HepG2 (cell line): ENCODE measurements around the gene CLDN15. TPM values are rescaled to one million over a fixed set of nuclear protein-coding genes. Genes with fewer than 3 reads are reported as not detected.

ENCODE experiments used
- ARNT ChIP-seq: fragments of 450-650 bp; IDR thresholded peaks from 2 replicates; pipeline ENCODE4 v1.6.1; 2017
- CBX5 ChIP-seq: sonication (generic); formaldehyde crosslinking; IDR thresholded peaks from 2 replicates; pipeline ENCODE4 v1.4.0; 2020; ENCODE audit warnings: missing genetic modification reagents, borderline replicate concordance
- MEIS2 ChIP-seq: sonication (generic); formaldehyde crosslinking; IDR thresholded peaks from 2 replicates; pipeline ENCODE4 v1.9.0; 2021; ENCODE audit warnings: mild to moderate bottlenecking, missing genetic modification reagents
- PHF20 ChIP-seq: sonication (generic); formaldehyde crosslinking; IDR thresholded peaks from 2 replicates; pipeline ENCODE4 v1.5.0; 2020; ENCODE audit warnings: mild to moderate bottlenecking, missing genetic modification reagents
- RCOR2 ChIP-seq: IDR thresholded peaks from 2 replicates; pipeline ENCODE4 v1.6.1; 2016; ENCODE audit warnings: missing biosample characterization, missing genetic modification reagents
- REXO4 ChIP-seq: sonication (generic); formaldehyde crosslinking; IDR thresholded peaks from 2 replicates; pipeline ENCODE4 v1.8.0; 2022; ENCODE audit warnings: missing genetic modification reagents, mild to moderate bottlenecking, borderline replicate concordance
- RNF2 ChIP-seq: fragments of 450-650 bp; conservative IDR thresholded peaks from 2 replicates; pipeline ENCODE4 v1.6.1; 2016; ENCODE audit warnings: low read depth
- RXRB ChIP-seq: IDR thresholded peaks from 2 replicates; pipeline ENCODE4 v1.6.1; 2016; ENCODE audit warnings: borderline replicate concordance, missing genetic modification reagents, missing compliant biosample characterization
- SMYD3 ChIP-seq: sonication (generic); formaldehyde crosslinking; IDR thresholded peaks from 2 replicates; pipeline ENCODE4 v1.8.1; 2023; ENCODE audit warnings: mild to moderate bottlenecking, missing genetic modification reagents
- TEF ChIP-seq: sonication (generic); formaldehyde crosslinking; IDR thresholded peaks from 2 replicates; pipeline ENCODE4 v1.5.0; 2020; ENCODE audit warnings: missing genetic modification reagents
- ZBTB43 ChIP-seq: sonication (generic); formaldehyde crosslinking; conservative IDR thresholded peaks from 2 replicates; pipeline ENCODE4 v1.4.0; 2020; ENCODE audit warnings: missing genetic modification reagents
- ZFP36 ChIP-seq: fragments of 150-350 bp; IDR thresholded peaks from 2 replicates; pipeline ENCODE4 v1.6.1; 2018; ENCODE audit warnings: borderline replicate concordance, low read length, low read depth; ENCODE audit not compliant: partially characterized antibody
- ZNF124 ChIP-seq: sonication (generic); formaldehyde crosslinking; IDR thresholded peaks from 2 replicates; pipeline ENCODE4 v1.4.0; 2020; ENCODE audit warnings: missing genetic modification reagents
- ZNF674 ChIP-seq: sonication (generic); formaldehyde crosslinking; IDR thresholded peaks from 2 replicates; pipeline ENCODE4 v1.5.0; 2020; ENCODE audit warnings: low read depth, mild to moderate bottlenecking, missing genetic modification reagents
- polyA plus RNA-seq, 8 experiments: library from polyadenylated mRNA; depleted of rRNA in 3 of 8; stranded (reverse) in 7 of 8; unstranded in 1 of 8; fragments of >200 nt; fragmentation: Illumina TruSeq in 4 of 8; extraction: Trizol in 4 of 8; gene quantifications; 2 replicates each; pipeline versions ENCODE4 v1.2.1 to v1.2.3, GENCODE V29; 2011 to 2016; ENCODE audit warnings: low read depth in 4 of 8, missing spikeins in 1 of 8, mixed read lengths in 1 of 8; ENCODE audit not compliant: insufficient read depth in 1 of 8
- total RNA-seq, 5 experiments: library from RNA; depleted of rRNA; stranded (reverse); fragments of >200 nt; fragmentation: Illumina TruSeq; extraction: Trizol; gene quantifications; 2 replicates each; pipeline ENCODE4 v1.2.3, GENCODE V29; 2016; ENCODE audit warnings: low read depth in 1 of 5
- TF ChIP-seq, protein P1 (sequence below): sonication (generic); formaldehyde crosslinking; IDR thresholded peaks from 2 replicates; pipeline ENCODE4 v1.4.0; 2020; ENCODE audit warnings: mild to moderate bottlenecking, missing genetic modification reagents
- TF ChIP-seq, protein P2 (sequence below): sonication (generic); formaldehyde crosslinking; IDR thresholded peaks from 2 replicates; pipeline ENCODE4 v1.4.0; 2020; ENCODE audit warnings: mild to moderate bottlenecking, missing genetic modification reagents
- TF ChIP-seq, protein P3 (sequence below): sonication (generic); formaldehyde crosslinking; IDR thresholded peaks from 2 replicates; pipeline ENCODE4 v1.5.1; 2020; ENCODE audit warnings: mild to moderate bottlenecking, missing genetic modification reagents, borderline replicate concordance

The CLDN15 gene
- total and polyA plus RNA-seq, 2 of the 13 experiments (the other 11 are each of a cell fraction or from before 2014, with no cell fraction given) = 7.1 to 17.8 TPM

DNA sequence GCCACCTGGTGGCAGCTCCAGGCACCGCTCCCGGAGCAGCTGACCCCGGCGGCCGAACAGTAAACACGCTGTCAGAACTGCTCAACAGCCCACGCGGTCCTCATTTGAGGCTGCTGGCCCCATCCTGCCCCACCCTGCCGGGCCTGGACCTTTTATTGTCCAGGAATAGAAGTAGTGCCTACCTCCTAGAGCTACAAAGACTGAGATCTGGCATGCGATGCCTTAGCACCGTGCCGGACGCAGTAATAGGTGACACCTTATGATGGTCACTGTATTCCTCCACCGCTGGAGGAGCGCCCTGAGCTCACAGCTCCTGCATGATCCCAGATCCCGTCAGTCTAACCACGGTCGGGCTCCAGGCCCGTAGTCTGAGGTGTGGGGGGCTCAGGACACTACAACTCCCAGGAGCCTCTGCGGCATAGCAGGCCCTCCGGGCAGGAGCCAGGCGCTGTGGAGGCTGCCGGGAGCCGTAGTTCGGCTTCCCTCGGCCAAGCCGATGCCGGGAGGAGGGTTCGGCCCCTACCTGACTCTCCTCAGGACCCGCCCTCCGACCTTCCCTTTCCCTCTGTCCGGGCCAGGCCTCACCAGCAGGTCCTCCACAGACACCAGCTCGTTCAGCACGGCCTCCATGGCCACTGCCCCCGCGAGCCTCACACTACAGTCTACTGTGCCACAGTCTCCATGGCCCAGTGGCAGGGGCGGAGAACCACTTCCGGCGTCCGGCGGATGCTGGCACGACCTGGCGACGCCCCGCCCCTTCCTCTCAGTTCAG is 7.0 kb upstream of the CLDN15 start, which contains the start of gene FIS1 (continued):
- TF ChIP-seq, protein P1, sequence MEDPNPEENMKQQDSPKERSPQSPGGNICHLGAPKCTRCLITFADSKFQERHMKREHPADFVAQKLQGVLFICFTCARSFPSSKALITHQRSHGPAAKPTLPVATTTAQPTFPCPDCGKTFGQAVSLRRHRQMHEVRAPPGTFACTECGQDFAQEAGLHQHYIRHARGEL (CRISPR knock-in tag) = 0 out of 2 replicates have a peak, but pooled peaks have one; percentile 22
- TF ChIP-seq ZNF674 (CRISPR knock-in tag) (no peak), ZNF124 (CRISPR knock-in tag) (peak; percentile 46; the same call in 1 of the 2 replicates), ZFP36 (no peak), SMYD3 (CRISPR knock-in tag) (peak; percentile 66; the same call in 1 of the 2 replicates), TEF (CRISPR knock-in tag) (0 out of 2 replicates have a peak, but pooled peaks have one; percentile 35), RCOR2 (CRISPR knock-in tag) (peak; percentile 64; the same call in 1 of the 2 replicates), REXO4 (CRISPR knock-in tag) (no peak), RXRB (no peak), PHF20 (CRISPR knock-in tag) (peak; percentile 88), MEIS2 (CRISPR knock-in tag) (peak; percentile 44; the same call in 1 of the 2 replicates), RNF2 (0 out of 2 replicates have a peak, but pooled peaks have one; percentile 24), ARNT (no peak), CBX5 (CRISPR knock-in tag) (peak; percentile 8; the same call in 1 of the 2 replicates), ZBTB43 (0 out of 2 replicates have a peak, but pooled peaks have one; percentile 38)
- TF ChIP-seq, protein P2, sequence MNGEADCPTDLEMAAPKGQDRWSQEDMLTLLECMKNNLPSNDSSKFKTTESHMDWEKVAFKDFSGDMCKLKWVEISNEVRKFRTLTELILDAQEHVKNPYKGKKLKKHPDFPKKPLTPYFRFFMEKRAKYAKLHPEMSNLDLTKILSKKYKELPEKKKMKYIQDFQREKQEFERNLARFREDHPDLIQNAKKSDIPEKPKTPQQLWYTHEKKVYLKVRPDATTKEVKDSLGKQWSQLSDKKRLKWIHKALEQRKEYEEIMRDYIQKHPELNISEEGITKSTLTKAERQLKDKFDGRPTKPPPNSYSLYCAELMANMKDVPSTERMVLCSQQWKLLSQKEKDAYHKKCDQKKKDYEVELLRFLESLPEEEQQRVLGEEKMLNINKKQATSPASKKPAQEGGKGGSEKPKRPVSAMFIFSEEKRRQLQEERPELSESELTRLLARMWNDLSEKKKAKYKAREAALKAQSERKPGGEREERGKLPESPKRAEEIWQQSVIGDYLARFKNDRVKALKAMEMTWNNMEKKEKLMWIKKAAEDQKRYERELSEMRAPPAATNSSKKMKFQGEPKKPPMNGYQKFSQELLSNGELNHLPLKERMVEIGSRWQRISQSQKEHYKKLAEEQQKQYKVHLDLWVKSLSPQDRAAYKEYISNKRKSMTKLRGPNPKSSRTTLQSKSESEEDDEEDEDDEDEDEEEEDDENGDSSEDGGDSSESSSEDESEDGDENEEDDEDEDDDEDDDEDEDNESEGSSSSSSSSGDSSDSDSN (CRISPR knock-in tag) = peak; percentile 51; the same call in 1 of the 2 replicates
- TF ChIP-seq, protein P3, sequence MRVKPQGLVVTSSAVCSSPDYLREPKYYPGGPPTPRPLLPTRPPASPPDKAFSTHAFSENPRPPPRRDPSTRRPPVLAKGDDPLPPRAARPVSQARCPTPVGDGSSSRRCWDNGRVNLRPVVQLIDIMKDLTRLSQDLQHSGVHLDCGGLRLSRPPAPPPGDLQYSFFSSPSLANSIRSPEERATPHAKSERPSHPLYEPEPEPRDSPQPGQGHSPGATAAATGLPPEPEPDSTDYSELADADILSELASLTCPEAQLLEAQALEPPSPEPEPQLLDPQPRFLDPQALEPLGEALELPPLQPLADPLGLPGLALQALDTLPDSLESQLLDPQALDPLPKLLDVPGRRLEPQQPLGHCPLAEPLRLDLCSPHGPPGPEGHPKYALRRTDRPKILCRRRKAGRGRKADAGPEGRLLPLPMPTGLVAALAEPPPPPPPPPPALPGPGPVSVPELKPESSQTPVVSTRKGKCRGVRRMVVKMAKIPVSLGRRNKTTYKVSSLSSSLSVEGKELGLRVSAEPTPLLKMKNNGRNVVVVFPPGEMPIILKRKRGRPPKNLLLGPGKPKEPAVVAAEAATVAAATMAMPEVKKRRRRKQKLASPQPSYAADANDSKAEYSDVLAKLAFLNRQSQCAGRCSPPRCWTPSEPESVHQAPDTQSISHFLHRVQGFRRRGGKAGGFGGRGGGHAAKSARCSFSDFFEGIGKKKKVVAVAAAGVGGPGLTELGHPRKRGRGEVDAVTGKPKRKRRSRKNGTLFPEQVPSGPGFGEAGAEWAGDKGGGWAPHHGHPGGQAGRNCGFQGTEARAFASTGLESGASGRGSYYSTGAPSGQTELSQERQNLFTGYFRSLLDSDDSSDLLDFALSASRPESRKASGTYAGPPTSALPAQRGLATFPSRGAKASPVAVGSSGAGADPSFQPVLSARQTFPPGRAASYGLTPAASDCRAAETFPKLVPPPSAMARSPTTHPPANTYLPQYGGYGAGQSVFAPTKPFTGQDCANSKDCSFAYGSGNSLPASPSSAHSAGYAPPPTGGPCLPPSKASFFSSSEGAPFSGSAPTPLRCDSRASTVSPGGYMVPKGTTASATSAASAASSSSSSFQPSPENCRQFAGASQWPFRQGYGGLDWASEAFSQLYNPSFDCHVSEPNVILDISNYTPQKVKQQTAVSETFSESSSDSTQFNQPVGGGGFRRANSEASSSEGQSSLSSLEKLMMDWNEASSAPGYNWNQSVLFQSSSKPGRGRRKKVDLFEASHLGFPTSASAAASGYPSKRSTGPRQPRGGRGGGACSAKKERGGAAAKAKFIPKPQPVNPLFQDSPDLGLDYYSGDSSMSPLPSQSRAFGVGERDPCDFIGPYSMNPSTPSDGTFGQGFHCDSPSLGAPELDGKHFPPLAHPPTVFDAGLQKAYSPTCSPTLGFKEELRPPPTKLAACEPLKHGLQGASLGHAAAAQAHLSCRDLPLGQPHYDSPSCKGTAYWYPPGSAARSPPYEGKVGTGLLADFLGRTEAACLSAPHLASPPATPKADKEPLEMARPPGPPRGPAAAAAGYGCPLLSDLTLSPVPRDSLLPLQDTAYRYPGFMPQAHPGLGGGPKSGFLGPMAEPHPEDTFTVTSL = 0 out of 2 replicates have a peak, but pooled peaks have one; percentile 49
